Stomach (tissue), 19 donors: ENCODE data around the gene NTN3. TPM values are rescaled to one million over a fixed set of nuclear protein-coding genes. Genes with fewer than 3 reads are reported as not detected.

Source experiments
- DNase-seq, 2 donors: peaks; one replicate each; pipeline versions ENCODE4 v3.0.0 to v3.0.0-alpha.2; 2013 to 2019
- H3K27ac ChIP-seq, 5 donors: fragments of 200-600 bp in 4 of 5; sonication (generic) in 4 of 5; one replicate each; pipeline ENCODE4 v1.5.1; 2013 to 2019; ENCODE audit warnings: mild to moderate bottlenecking in 1 of 5, moderate library complexity in 1 of 5
- H3K27me3 ChIP-seq, 3 donors: fragments of 200-600 bp; sonication (generic); one replicate each; pipeline ENCODE4 v1.5.1; 2017 to 2019; ENCODE audit warnings: mixed run types in 1 of 3
- H3K36me3 ChIP-seq, 4 donors: fragments of 200-600 bp; sonication (generic); 1 replicate in 3 of 4; 2 replicates in 1 of 4; pipeline ENCODE4 v1.5.1; 2016 to 2019
- H3K4me1 ChIP-seq, 4 donors: fragments of 200-600 bp; sonication (generic); one replicate each; pipeline ENCODE4 v1.5.1; 2016 to 2019
- H3K4me3 ChIP-seq, 4 donors: fragments of 200-600 bp; sonication (generic) in 3 of 4; one replicate each; pipeline ENCODE4 v1.5.1; 2016 to 2019; ENCODE audit warnings: mild to moderate bottlenecking in 1 of 4
- H3K9me3 ChIP-seq, 4 donors: fragments of 200-600 bp; sonication (generic); one replicate each; pipeline ENCODE4 v1.5.1; 2016 to 2019
- CTCF ChIP-seq, 7 experiments: fragments of 450-650 bp in 4 of 7; fragments of 200-600 bp in 3 of 7; sonication (generic) in 3 of 7; IDR thresholded peaks; one replicate each; pipeline ENCODE4 v1.5.1; 2016 to 2019; ENCODE audit warnings: antibody characterized with exemption in 7 of 7, control low read depth in 2 of 7, mild to moderate bottlenecking in 1 of 7
- EP300 ChIP-seq: sonication (generic); formaldehyde crosslinking; IDR thresholded peaks from one replicate; pipeline ENCODE4 v1.6.1; 2017; ENCODE audit warnings: antibody characterized with exemption
- POLR2A ChIP-seq, 4 donors: fragments of 450-650 bp; IDR thresholded peaks; one replicate each; pipeline ENCODE4 v1.6.1; 2016; ENCODE audit warnings: antibody characterized with exemption in 4 of 4, control low read depth in 2 of 4, mild to moderate bottlenecking in 1 of 4, moderate library complexity in 1 of 4
- POLR2AphosphoS5 ChIP-seq, 3 donors: sonication (generic); formaldehyde crosslinking; IDR thresholded peaks; one replicate each; pipeline ENCODE4 v1.6.1; 2016; ENCODE audit warnings: antibody characterized with exemption in 3 of 3
- WGBS, 5 donors: extraction: QIAGEN DNeasy Blood & Tissue Kit in 3 of 5; methylation state at CpG; one replicate each; pipeline versions ENCODE4 v1.1.5 to v1.1.7; 2013 to 2018; 5-methylcytosine and 5-hydroxymethylcytosine counted together
- intact Hi-C: fragments of 100-400 bp; cut with DNase I; formaldehyde crosslinking; loops from one replicate; pipeline ENCODE4 v1.15.1; 2023; ENCODE audit warnings: low total_unique reads
- long read RNA-seq, 10 donors: transcript quantifications; one replicate each; lab custom pipeline, GENCODE V29; 2026
- polyA plus RNA-seq, 3 donors: library from polyadenylated mRNA; stranded (reverse); fragments of 200-250 nt; gene quantifications; one replicate each; pipeline ENCODE4 v1.2.3, GENCODE V29; 2013
- total RNA-seq, 5 donors: library from RNA; depleted of rRNA; stranded (reverse); fragments of >200 nt; gene quantifications; one replicate each; pipeline versions ENCODE4 v1.1.0 to v1.2.3, GENCODE V29; 2014 to 2016
- donor health status: healthy with polysubstance abuse.
- donor health status: Bipolar disorder and iron deficiency.
- donor health status: healthy.

The NTN3 gene
- 1 to 10 TPM in 1 of 5 donors, not detected in 4; 1.8 TPM for total RNA-seq
- polyA plus RNA-seq: not detected
- long read RNA-seq, donor 1: 0 reads
- long read RNA-seq, donor 2: 0 reads
- long read RNA-seq, donor 3: 0 reads
- long read RNA-seq, donor 4: 0 reads
- long read RNA-seq, donor 5, partial matches to known transcripts: 0 of 2 reads
- long read RNA-seq, donor 5, other reads (novel, unspliced or antisense): 0 of 2 reads
- long read RNA-seq, donor 6: 0 reads
- long read RNA-seq, donor 7, partial matches to known transcripts: 0 of 3 reads
- long read RNA-seq, donor 7, other reads (novel, unspliced or antisense): 0 of 3 reads
- long read RNA-seq, donor 8, partial matches to known transcripts: 0 of 1 reads
- long read RNA-seq, donor 8, other reads (novel, unspliced or antisense): 0 of 1 reads
- long read RNA-seq, donor 9: 0 reads
- long read RNA-seq, donor 10: 0 reads

GRCh38 chr16:2471016-2471652 lies at the start of gene NTN3:
TSS of gene NTN3 (plus strand) at chr16:2471297. CDS start at chr16:2471702, 405 bp downstream.
- DNase-seq: peak in 1 of 2 donors; percentile 91
- WGBS, 5 donors: 0 to 2% (median 1%) methylated on average over 22 to 59 of the region's 59 CpGs; no CpG with 5 or more reads in 1 of the 5 donors
- H3K9me3 ChIP-seq: no peaks in the 10 kb centered on the region
- peaks cover 19 to 73% (median 62%) of the 10 kb centered on the region in 3 donors for H3K27me3 ChIP-seq
- no peaks in the 10 kb centered on the region for H3K36me3 ChIP-seq
- H3K27ac ChIP-seq: peak within 1 kb of the TSS in 1 of 5 donors; percentile 24
- peaks cover 49 to 70% (median 69%) of the 10 kb centered on the region in 4 donors for H3K4me1 ChIP-seq
- intact Hi-C loops: no loop called here
- H3K4me3 ChIP-seq: peak within 1 kb of the TSS in 3 of 4 donors; percentile 28 to 42 (median 30)
- TF ChIP-seq CTCF (IDR thresholded peaks at IDR 0.05) (no peak), EP300 (no peak), POLR2AphosphoS5 (IDR thresholded peaks at IDR 0.05) (no peak), POLR2A (IDR thresholded peaks at IDR 0.05) (no peak)

- Histone ChIP-seq H3K36me3 (no peaks in the 10 kb centered on the region), H3K27ac (no peak overlapping the region), H3K9me3 (no peaks in the 10 kb centered on the region), H3K27me3 (no peaks in the 10 kb centered on the region), H3K4me3 (no peak overlapping the region), H3K4me1 (peaks cover 0 to 6% (median 4%) of the 10 kb centered on the region in 4 donors)
- intact Hi-C loops: no loop called here
- DNase-seq: peak in 1 of 2 donors; percentile 28
- 69 to 84% (median 83%) methylated on average over 2 to 7 of the region's 7 CpGs for WGBS, 5 donors
- TF ChIP-seq POLR2AphosphoS5 (IDR thresholded peaks at IDR 0.05): no peak
- TF ChIP-seq EP300: no peak
Measured at GRCh38 chr16:2422123-2422867, 48.8 kb upstream of the NTN3 start.

- H3K4me3 ChIP-seq: no peak overlapping the region
- H3K27ac ChIP-seq: no peak overlapping the region
- no peaks in the 10 kb centered on the region for H3K36me3 ChIP-seq
- H3K9me3 ChIP-seq: no peaks in the 10 kb centered on the region
- no peak for DNase-seq
- no peaks in the 10 kb centered on the region for H3K27me3 ChIP-seq
- peaks cover 0 to 16% (median 9%) of the 10 kb centered on the region in 4 donors for H3K4me1 ChIP-seq
- intact Hi-C loops: no loop called here
- WGBS, 5 donors: 90 to 92% (median 91%) methylated on average over 14 to 25 of the region's 25 CpGs
- TF ChIP-seq CTCF (IDR thresholded peaks at IDR 0.05) (no peak), EP300 (no peak), POLR2A (IDR thresholded peaks at IDR 0.05) (no peak), POLR2AphosphoS5 (IDR thresholded peaks at IDR 0.05) (no peak)
Measured at GRCh38 chr16:2424061-2425007, 46.8 kb upstream of the NTN3 start.

GRCh38 chr16:2425008-2425518 lies 46.0 kb upstream of the NTN3 start:
- Histone ChIP-seq H3K9me3 (no peaks in the 10 kb centered on the region), H3K27ac (no peak overlapping the region), H3K27me3 (no peaks in the 10 kb centered on the region), H3K4me3 (no peak overlapping the region), H3K36me3 (no peaks in the 10 kb centered on the region), H3K4me1 (peaks cover 5 to 23% (median 16%) of the 10 kb centered on the region in 4 donors)
- DNase-seq: no peak
- TF ChIP-seq POLR2AphosphoS5 (IDR thresholded peaks at IDR 0.05) (no peak), POLR2A (IDR thresholded peaks at IDR 0.05) (no peak), EP300 (no peak), CTCF (IDR thresholded peaks at IDR 0.05) (no peak)
- 85 to 90% (median 88%) methylated on average over 8 to 9 of the region's 9 CpGs for WGBS, 5 donors
- intact Hi-C loops: no loop called here
